Activated gamma-delta T cell treated with anti-CD3 and anti-CD28 coated beads, Interleukin-2, amount 50 U/mL, for 16 hours (primary cell): ENCODE data around the gene SLC26A11.
"Not testable (repeated sequence)": the region's sequence is repeated elsewhere in the genome, so short reads cannot be mapped to it uniquely, and the experiment has no call there.

Source experiments
- DNase-seq: peaks from one replicate; pipeline ENCODE4 v3.0.0-alpha.2; 2020; ENCODE audit warnings: low read depth

The SLC26A11 gene

GRCh38 chr17:80262291-80262690, 42.1 kb downstream of the SLC26A11 start:
- no peak for DNase-seq

- DNase-seq = no peak
Measured at GRCh38 chr17:80262775-80263244, 42.6 kb downstream of the SLC26A11 start.

- DNase-seq = peak; percentile 80
Measured at GRCh38 chr17:80263253-80264204, 43.3 kb downstream of the SLC26A11 start.

- peak; percentile 56 for DNase-seq
Measured at GRCh38 chr17:80264205-80265075, 44.2 kb downstream of the SLC26A11 start.

- peak; percentile 73 for DNase-seq
Measured at GRCh38 chr17:80265205-80266068, 45.2 kb downstream of the SLC26A11 start.

GRCh38 chr17:80267391-80267790, 47.2 kb downstream of the SLC26A11 start:
- DNase-seq = no peak

- no peak for DNase-seq
Measured at GRCh38 chr17:80268427-80268826, 48.2 kb downstream of the SLC26A11 start.

- DNase-seq = no peak
Measured at GRCh38 chr17:80269405-80269807, 49.2 kb downstream of the SLC26A11 start.

GRCh38 chr17:80270104-80270503, 49.9 kb downstream of the SLC26A11 start:
- no peak for DNase-seq

GRCh38 chr17:80270836-80271235, 50.6 kb downstream of the SLC26A11 start:
- no peak for DNase-seq

- no peak for DNase-seq
Measured at GRCh38 chr17:80272366-80272765, 52.1 kb downstream of the SLC26A11 start.

- DNase-seq = no peak
Measured at GRCh38 chr17:80274331-80274730, 54.1 kb downstream of the SLC26A11 start.

GRCh38 chr17:80274871-80275449, 54.7 kb downstream of the SLC26A11 start:
- no peak for DNase-seq

GRCh38 chr17:80275857-80276256, 55.6 kb downstream of the SLC26A11 start:
- DNase-seq = not testable (repeated sequence)

GRCh38 chr17:80277751-80278671, 57.8 kb downstream of the SLC26A11 start:
- DNase-seq = no peak

GRCh38 chr17:80279895-80280294, 59.7 kb downstream of the SLC26A11 start:
- DNase-seq = no peak

GRCh38 chr17:80281516-80281915, 61.3 kb downstream of the SLC26A11 start:
- DNase-seq = no peak

GRCh38 chr17:80283116-80283852, 63.1 kb downstream of the SLC26A11 start:
- no peak for DNase-seq

GRCh38 chr17:80284631-80285030, 64.4 kb downstream of the SLC26A11 start:
- DNase-seq = no peak
